Ovary (tissue), 3 donors: ENCODE measurements around the gene PDE1A.

ENCODE experiments used
- CTCF ChIP-seq, 3 donors: fragments of 450-650 bp in 2 of 3; fragments of 200-600 bp in 1 of 3; IDR thresholded peaks; one replicate each; pipeline versions ENCODE4 v1.5.1 to v1.8.0; 2016 to 2022; ENCODE audit warnings: antibody characterized with exemption in 3 of 3, mild to moderate bottlenecking in 1 of 3
- EP300 ChIP-seq: sonication (generic); formaldehyde crosslinking; IDR thresholded peaks from one replicate; pipeline ENCODE4 v1.6.1; 2017; ENCODE audit warnings: antibody characterized with exemption
- POLR2A ChIP-seq: fragments of 450-650 bp; IDR thresholded peaks from one replicate; pipeline ENCODE4 v1.6.1; 2017; ENCODE audit warnings: antibody characterized with exemption, mild to moderate bottlenecking, moderate library complexity
- donor health status: DM: no; HTN: no; CAD: no.

- no peak for TF ChIP-seq POLR2A
- TF ChIP-seq CTCF (IDR thresholded peaks at IDR 0.05): no peak
- no peak for TF ChIP-seq EP300
These were observed 67.5 kb downstream of the PDE1A start for GRCh38 chr2:182359027-182359989.
